ENCODE data around the gene IFIT1. TPM values are rescaled to one million over a fixed set of nuclear protein-coding genes. Genes with fewer than 3 reads are reported as not detected.

Gene IFIT1
- total RNA-seq, 4 donors from 2014 or later: 0.61 to 12.3 (median 2.6) TPM

GRCh38 chr10:89368129-89368528 is 24.3 kb upstream of the IFIT1 start:
- no peak overlapping the region for H3K4me3 ChIP-seq
- no peaks in the 10 kb centered on the region for H3K27me3 ChIP-seq
- H3K36me3 ChIP-seq: no peaks in the 10 kb centered on the region
- H3K4me1 ChIP-seq: peaks cover 0 to 28% (median 19%) of the 10 kb centered on the region in 3 donors
- TF ChIP-seq POLR2A (IDR thresholded peaks at IDR 0.05) (no peak), CTCF (IDR thresholded peaks at IDR 0.05) (no peak)
- no peaks in the 10 kb centered on the region for H3K9me3 ChIP-seq
- 58 to 60% methylated on average over 1 of the region's 1 CpG for WGBS, 2 donors
- no peak overlapping the region for H3K27ac ChIP-seq
- intact Hi-C loops (cut with DNase I): no loop called here
- DNase-seq: no peak

GRCh38 chr10:89369156-89370105 is 23.0 kb upstream of the IFIT1 start:
- 61 to 66% methylated on average over 5 of the region's 5 CpGs for WGBS, 2 donors
- Histone ChIP-seq H3K27me3 (no peaks in the 10 kb centered on the region), H3K36me3 (no peaks in the 10 kb centered on the region), H3K27ac (peak overlapping the region in 2 of 4 donors; percentile 3 to 16), H3K4me1 (peaks cover 0 to 38% (median 27%) of the 10 kb centered on the region in 3 donors), H3K4me3 (no peak overlapping the region), H3K9me3 (no peaks in the 10 kb centered on the region)
- TF ChIP-seq POLR2A (IDR thresholded peaks at IDR 0.05) (no peak), CTCF (IDR thresholded peaks at IDR 0.05) (peak in 5 of 6 experiments; percentile 28 to 71 (median 48))
- no peak for DNase-seq
- intact Hi-C loops (cut with DNase I): no loop called here

GRCh38 chr10:89371079-89371478 is 21.3 kb upstream of the IFIT1 start:
- no peak overlapping the region for H3K4me3 ChIP-seq
- no peaks in the 10 kb centered on the region for H3K9me3 ChIP-seq
- peaks cover 0 to 47% (median 35%) of the 10 kb centered on the region in 3 donors for H3K4me1 ChIP-seq
- no peak for DNase-seq
- H3K36me3 ChIP-seq: no peaks in the 10 kb centered on the region
- no peak for TF ChIP-seq POLR2A (IDR thresholded peaks at IDR 0.05)
- TF ChIP-seq CTCF (IDR thresholded peaks at IDR 0.05): no peak
- no peak overlapping the region for H3K27ac ChIP-seq
- intact Hi-C loops (cut with DNase I): no loop called here
- H3K27me3 ChIP-seq: no peaks in the 10 kb centered on the region

GRCh38 chr10:89371987-89372386 is 20.4 kb upstream of the IFIT1 start:
- Histone ChIP-seq H3K27me3 (no peaks in the 10 kb centered on the region), H3K9me3 (no peaks in the 10 kb centered on the region), H3K4me1 (peaks cover 0 to 46% (median 35%) of the 10 kb centered on the region in 3 donors), H3K4me3 (no peak overlapping the region), H3K27ac (no peak overlapping the region), H3K36me3 (no peaks in the 10 kb centered on the region)
- DNase-seq: no peak
- intact Hi-C loops (cut with DNase I): no loop called here
- no peak for TF ChIP-seq CTCF (IDR thresholded peaks at IDR 0.05)
- no peak for TF ChIP-seq POLR2A (IDR thresholded peaks at IDR 0.05)
- WGBS, 2 donors: 76 to 87% methylated on average over 2 to 3 of the region's 3 CpGs

GRCh38 chr10:89373916-89374711 is 18.3 kb upstream of the IFIT1 start:
- H3K36me3 ChIP-seq: no peaks in the 10 kb centered on the region
- intact Hi-C loops (cut with DNase I): no loop called here
- 20 to 34% methylated on average over 3 of the region's 3 CpGs for WGBS, 2 donors
- peak; percentile 22 for DNase-seq
- H3K4me1 ChIP-seq: peaks cover 0 to 27% (median 20%) of the 10 kb centered on the region in 3 donors
- TF ChIP-seq POLR2A (IDR thresholded peaks at IDR 0.05): no peak
- TF ChIP-seq CTCF (IDR thresholded peaks at IDR 0.05): no peak
- H3K27me3 ChIP-seq: no peaks in the 10 kb centered on the region
- peak overlapping the region; percentile 65 to 89 (median 74) for H3K27ac ChIP-seq
- no peaks in the 10 kb centered on the region for H3K9me3 ChIP-seq
- H3K4me3 ChIP-seq: no peak overlapping the region

Measured in esophagus squamous epithelium (tissue), 5 donors.